ENCODE measurements around the gene TBX21. TPM values are rescaled to one million over a fixed set of nuclear protein-coding genes. Genes with fewer than 3 reads are reported as not detected.

Gene TBX21
- total RNA-seq, 1 donor from 2014 or later = 1.2 TPM

GRCh38 chr17:47714773-47715396, 18.2 kb upstream of the TBX21 start:
- no peak for DNase-seq (ENCODE audit: low spot score)

- no peak for DNase-seq (ENCODE audit: low spot score)
These were observed 17.2 kb upstream of the TBX21 start for GRCh38 chr17:47715669-47716325.

- DNase-seq (ENCODE audit: low spot score) = no peak
These were observed 16.7 kb upstream of the TBX21 start for GRCh38 chr17:47716375-47716774.

- no peak for DNase-seq (ENCODE audit: low spot score)
These were observed 15.8 kb upstream of the TBX21 start for GRCh38 chr17:47717261-47717697.

- DNase-seq (ENCODE audit: low spot score) = no peak
These were observed 14.9 kb upstream of the TBX21 start for GRCh38 chr17:47717979-47718621.

- DNase-seq (ENCODE audit: low spot score) = no peak
These were observed 14.2 kb upstream of the TBX21 start for GRCh38 chr17:47718634-47719405.

- DNase-seq (ENCODE audit: low spot score) = no peak
These were observed 13.5 kb upstream of the TBX21 start for GRCh38 chr17:47719411-47720152.

- DNase-seq (ENCODE audit: low spot score) = no peak
These were observed 12.8 kb upstream of the TBX21 start for GRCh38 chr17:47720196-47720595.

- DNase-seq (ENCODE audit: low spot score) = no peak
These were observed 12.1 kb upstream of the TBX21 start for GRCh38 chr17:47720754-47721533.

- DNase-seq (ENCODE audit: low spot score) = no peak
These were observed 11.3 kb upstream of the TBX21 start for GRCh38 chr17:47721725-47722124.

GRCh38 chr17:47724705-47725104, 8.3 kb upstream of the TBX21 start:
- no peak for DNase-seq (ENCODE audit: low spot score)

GRCh38 chr17:47725446-47726111, 7.5 kb upstream of the TBX21 start:
- DNase-seq (ENCODE audit: low spot score) = no peak

GRCh38 chr17:47726796-47727703, 6.0 kb upstream of the TBX21 start:
- DNase-seq (ENCODE audit: low spot score) = no peak

- no peak for DNase-seq (ENCODE audit: low spot score)
These were observed 5.4 kb upstream of the TBX21 start for GRCh38 chr17:47727704-47728036.

- DNase-seq (ENCODE audit: low spot score) = no peak
These were observed 4.7 kb upstream of the TBX21 start for GRCh38 chr17:47728214-47728877.

- no peak for DNase-seq (ENCODE audit: low spot score)
These were observed 3.6 kb upstream of the TBX21 start for GRCh38 chr17:47729476-47729875.

GRCh38 chr17:47730681-47731080, 2.4 kb upstream of the TBX21 start:
- no peak for DNase-seq (ENCODE audit: low spot score)

- DNase-seq (ENCODE audit: low spot score) = no peak
These were observed 1.6 kb upstream of the TBX21 start for GRCh38 chr17:47731396-47731795.

Data from ureter (tissue), 1 donor.